GM23338 (cell line): Measurements from ENCODE around the gene KLK1. TPM values are rescaled to one million over a fixed set of nuclear protein-coding genes. Genes with fewer than 3 reads are reported as not detected.

Experiments used
- ATAC-seq: fragments of 200-7000 bp; cut with Tn5 transposase; 3 replicates; pipeline ENCODE4 v1.9.1; 2020
- DNase-seq: peaks from one replicate; pipeline ENCODE4 v3.0.0-alpha.2; 2015; ENCODE audit warnings: low spot score
- H2AFZ ChIP-seq: fragments of 200-600 bp; sonication (generic); 2 replicates; pipeline ENCODE4 v1.8.0; 2016; ENCODE audit warnings: antibody characterized with exemption, mild to moderate bottlenecking, moderate library complexity
- H3F3A ChIP-seq: fragments of 200-600 bp; sonication (generic); replicated peaks from 2 replicates; pipeline ENCODE4 v1.8.0; 2017; ENCODE audit warnings: antibody characterized with exemption, mixed run types, low read depth
- H3K27ac ChIP-seq: fragments of 200-600 bp; sonication (generic); 2 replicates; pipeline ENCODE4 v1.6.1; 2016; ENCODE audit warnings: low read depth
- H3K27me3 ChIP-seq: fragments of 200-600 bp; sonication (generic); 2 replicates; pipeline ENCODE4 v1.8.0; 2016; ENCODE audit warnings: mild to moderate bottlenecking, mixed run types, moderate library complexity; ENCODE audit not compliant: insufficient read depth
- H3K36me3 ChIP-seq: fragments of 200-600 bp; sonication (generic); 2 replicates; pipeline ENCODE4 v1.8.0; 2016; ENCODE audit warnings: mild to moderate bottlenecking; ENCODE audit not compliant: insufficient read depth
- H3K4me1 ChIP-seq: fragments of 200-600 bp; sonication (generic); 2 replicates; pipeline ENCODE4 v1.8.0; 2016; ENCODE audit warnings: mild to moderate bottlenecking, moderate library complexity; ENCODE audit not compliant: insufficient read depth
- H3K4me2 ChIP-seq: fragments of 200-600 bp; sonication (generic); 2 replicates; pipeline ENCODE4 v1.7.1; 2017; ENCODE audit warnings: mixed run types
- H3K4me3 ChIP-seq: fragments of 200-600 bp; sonication (generic); 2 replicates; pipeline ENCODE4 v1.6.1; 2016; ENCODE audit warnings: mixed run types
- H3K79me2 ChIP-seq: fragments of 200-600 bp; sonication (generic); replicated peaks from 2 replicates; pipeline ENCODE4 v1.8.0; 2017; ENCODE audit warnings: mild to moderate bottlenecking; ENCODE audit not compliant: insufficient read depth
- H3K9me2 ChIP-seq: fragments of 200-600 bp; sonication (generic); 2 replicates; pipeline ENCODE4 v1.8.0; 2017; ENCODE audit not compliant: insufficient read depth
- H4K20me1 ChIP-seq: fragments of 200-600 bp; sonication (generic); replicated peaks from 2 replicates; pipeline ENCODE4 v1.8.0; 2017; ENCODE audit warnings: mild to moderate bottlenecking; ENCODE audit not compliant: insufficient read depth
- H3K27ac Mint-ChIP-seq: 2 replicates; pipeline ENCODE4 v1.8.0; 2020; ENCODE audit warnings: inconsistent platforms, mild to moderate bottlenecking, moderate library complexity, mixed read lengths
- H3K27me3 Mint-ChIP-seq: 3 replicates; pipeline ENCODE4 v1.8.0; 2022; ENCODE audit warnings: low read depth, mild to moderate bottlenecking, moderate library complexity, mixed read lengths, inconsistent platforms; ENCODE audit not compliant: insufficient read depth, poor library complexity
- H3K36me3 Mint-ChIP-seq: 3 replicates; pipeline ENCODE4 v1.8.0; 2021; ENCODE audit warnings: low read depth, mild to moderate bottlenecking, inconsistent platforms, moderate library complexity, mixed read lengths
- H3K4me1 Mint-ChIP-seq: 3 replicates; pipeline ENCODE4 v1.8.0; 2020; ENCODE audit warnings: mild to moderate bottlenecking, inconsistent platforms, mixed read lengths
- H3K4me3 Mint-ChIP-seq: 3 replicates; pipeline ENCODE4 v1.8.0; 2021; ENCODE audit warnings: moderate library complexity, mild to moderate bottlenecking, inconsistent platforms, mixed read lengths
- H3K9me3 Mint-ChIP-seq: 3 replicates; pipeline ENCODE4 v1.8.0; 2020; ENCODE audit warnings: moderate library complexity, mild to moderate bottlenecking, inconsistent platforms, mixed read lengths
- CREB1 ChIP-seq: fragments of 250-450 bp; sonication (Bioruptor Pico); IDR thresholded peaks from 2 replicates; pipeline ENCODE4 v1.5.0; 2020; ENCODE audit warnings: low read depth, mild to moderate bottlenecking, moderate library complexity
- ETS1 ChIP-seq: IDR thresholded peaks from 2 replicates; pipeline ENCODE4 v1.6.1; 2016; ENCODE audit warnings: antibody characterized with exemption
- EZH2 ChIP-seq: fragments of 200-600 bp; sonication (generic); IDR thresholded peaks from one replicate; pipeline ENCODE4 v1.8.0; 2017; ENCODE audit warnings: antibody characterized with exemption, mild to moderate bottlenecking, low read depth; ENCODE audit not compliant: unreplicated experiment
- NANOG ChIP-seq: IDR thresholded peaks from 2 replicates; pipeline ENCODE4 v1.6.1; 2016; ENCODE audit warnings: antibody characterized with exemption, borderline replicate concordance
- ZNF331 ChIP-seq: fragments of 250-450 bp; sonication (Bioruptor Pico); IDR thresholded peaks from 2 replicates; pipeline ENCODE4 v1.5.0; 2020; ENCODE audit warnings: low read depth, mild to moderate bottlenecking, moderate library complexity
- ZNF462 ChIP-seq: fragments of 250-450 bp; sonication (Bioruptor Pico); IDR thresholded peaks from 2 replicates; pipeline ENCODE4 v1.5.0; 2020; ENCODE audit warnings: mild to moderate bottlenecking, moderate library complexity
- polyA plus RNA-seq: library from polyadenylated mRNA; unstranded; fragments of >200 nt; fragmentation: Nextera tagmentation; extraction: Ambion mirVana; gene quantifications from 2 replicates; pipeline ENCODE4 v1.2.1, GENCODE V29; 2016
- total RNA-seq: library from RNA; depleted of rRNA; stranded (reverse); fragments of >200 nt; shearing (Covaris generic); gene quantifications from 2 replicates; pipeline ENCODE4 v1.2.3, GENCODE V29; 2014

KLK1 gene
- total and polyA plus RNA-seq, 2 experiments from 2014 or later: 0.31 to 3.0 TPM

GRCh38 chr19:50844296-50844935 is 20.8 kb upstream of the KLK1 start (continued):
- TF ChIP-seq ZNF462 (CRISPR knock-in tag) (no peak), ETS1 (no peak), ZNF331 (CRISPR knock-in tag) (no peak)

- peaks cover 13% of the 10 kb centered on the region; the same call in 2 of the 3 replicates for H3K36me3 Mint-ChIP-seq
- no peak overlapping the region for H3K4me2 ChIP-seq
- no peak overlapping the region for H3K4me3 Mint-ChIP-seq
- DNase-seq (no peak), ATAC-seq (no peak)
- H3K4me1 ChIP-seq: no peaks in the 10 kb centered on the region
- H3K27ac ChIP-seq: no peak overlapping the region
- no peaks in the 10 kb centered on the region for H4K20me1 ChIP-seq
- peaks cover 8% of the 10 kb centered on the region; the same call in 1 of the 2 replicates for H3K27me3 ChIP-seq
- no peak overlapping the region for H3K4me3 ChIP-seq
- no peak overlapping the region for H2AFZ ChIP-seq
- no peaks in the 10 kb centered on the region for H3K4me1 Mint-ChIP-seq
- no peaks in the 10 kb centered on the region for H3K9me2 ChIP-seq
- no peak for TF ChIP-seq NANOG
- TF ChIP-seq EZH2: no peak
- TF ChIP-seq ZNF462 (CRISPR knock-in tag): no peak
- TF ChIP-seq CREB1: no peak
- H3K79me2 ChIP-seq: no peaks in the 10 kb centered on the region
- no peaks in the 10 kb centered on the region for H3K36me3 ChIP-seq
- H3F3A ChIP-seq: no peaks in the 10 kb centered on the region
- peaks cover 62% of the 10 kb centered on the region for H3K9me3 Mint-ChIP-seq
- H3K27me3 Mint-ChIP-seq: peaks cover 4% of the 10 kb centered on the region
- H3K27ac Mint-ChIP-seq: no peak overlapping the region
Measured at GRCh38 chr19:50843701-50844221, 20.2 kb upstream of the KLK1 start.
